ENCODE measurements around the gene ZNF160. TPM values are rescaled to one million over a fixed set of nuclear protein-coding genes. Genes with fewer than 3 reads are reported as not detected.
"Not testable (repeated sequence)": the region's sequence is repeated elsewhere in the genome, so short reads cannot be mapped to it uniquely, and the experiment has no call there.

Gene ZNF160
- total RNA-seq, 1 donor from 2014 or later: 65.1 TPM

DNA sequence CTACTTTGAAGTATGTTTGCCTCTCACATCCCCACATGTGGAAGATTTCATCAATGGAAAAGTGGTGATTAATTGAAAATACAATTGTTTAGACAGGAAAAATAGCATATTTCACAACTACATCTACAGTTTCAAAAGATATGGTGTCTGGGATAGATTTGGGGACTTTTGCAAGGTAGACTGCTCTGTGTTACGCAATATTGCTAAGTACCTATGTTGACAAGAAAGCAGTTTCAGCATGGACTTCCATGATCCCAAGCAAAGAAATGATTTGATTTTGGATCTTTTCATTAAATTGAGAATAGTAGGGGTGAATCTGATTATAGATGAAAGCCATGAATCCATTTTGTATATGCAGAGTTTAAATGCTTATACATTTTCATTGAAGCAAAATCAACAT is 10.5 kb downstream of the ZNF160 start:
- DNase-seq (ENCODE audit: low spot score): no peak

DNA sequence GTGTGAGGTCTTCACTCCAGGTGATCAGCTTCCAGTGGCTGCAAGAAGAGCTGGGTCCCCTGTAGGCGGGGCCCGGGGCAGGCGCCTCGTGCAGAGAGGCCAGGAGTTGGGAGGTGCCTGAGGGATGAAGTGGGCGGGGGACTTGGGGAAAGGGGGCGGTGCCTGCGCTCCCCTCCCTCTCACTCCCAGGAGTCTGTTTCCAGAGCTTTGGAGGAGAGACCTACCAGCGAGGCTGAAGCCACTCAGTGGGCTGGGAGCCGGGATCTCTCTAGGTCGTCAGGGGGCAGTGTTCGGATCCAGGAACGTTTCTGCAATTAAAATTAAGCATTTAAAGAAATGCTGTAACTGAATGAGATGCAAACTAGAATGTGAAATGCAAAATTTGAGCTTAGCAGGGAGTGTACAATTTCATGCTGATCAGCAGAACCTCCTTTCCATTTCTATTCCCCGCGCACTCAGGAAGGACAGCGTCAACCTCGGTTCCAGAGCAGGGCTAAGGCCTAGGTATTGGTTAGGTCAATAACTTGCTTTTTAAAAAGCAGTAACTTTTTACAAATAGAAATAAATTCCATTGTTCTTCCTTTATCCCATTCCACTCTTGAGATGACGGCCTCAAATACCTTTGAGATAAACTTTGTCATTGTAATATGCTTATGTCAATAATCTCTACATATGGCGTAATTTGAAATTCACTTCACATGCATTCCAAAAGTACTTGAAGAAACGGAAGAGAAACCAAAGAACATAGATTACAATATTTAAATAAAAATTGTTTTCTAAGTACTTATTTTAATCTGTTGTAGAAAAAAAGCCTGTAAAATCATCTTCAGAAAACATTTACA is 11.6 kb downstream of the ZNF160 start:
- DNase-seq (ENCODE audit: low spot score): no peak

DNA sequence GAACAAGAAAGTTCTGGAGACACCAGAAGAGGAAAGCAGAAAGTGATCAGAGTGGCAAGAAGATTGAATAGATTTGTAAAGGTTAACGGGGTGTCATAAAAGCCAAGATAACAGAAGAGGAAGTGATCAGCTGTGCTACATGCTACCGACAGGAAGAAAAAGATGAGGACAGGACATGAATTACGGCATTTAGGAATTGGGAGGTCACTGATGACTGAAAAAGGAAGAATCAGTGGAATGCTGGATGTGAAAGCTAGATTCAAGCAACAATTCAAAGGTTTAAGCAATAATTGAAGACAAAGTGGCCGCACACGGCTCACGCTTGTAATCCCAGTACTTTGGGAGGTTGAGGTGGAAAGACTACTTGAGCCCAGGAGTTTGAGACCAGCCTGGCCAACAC is 15.1 kb downstream of the ZNF160 start:
- DNase-seq (ENCODE audit: low spot score): no peak

DNA sequence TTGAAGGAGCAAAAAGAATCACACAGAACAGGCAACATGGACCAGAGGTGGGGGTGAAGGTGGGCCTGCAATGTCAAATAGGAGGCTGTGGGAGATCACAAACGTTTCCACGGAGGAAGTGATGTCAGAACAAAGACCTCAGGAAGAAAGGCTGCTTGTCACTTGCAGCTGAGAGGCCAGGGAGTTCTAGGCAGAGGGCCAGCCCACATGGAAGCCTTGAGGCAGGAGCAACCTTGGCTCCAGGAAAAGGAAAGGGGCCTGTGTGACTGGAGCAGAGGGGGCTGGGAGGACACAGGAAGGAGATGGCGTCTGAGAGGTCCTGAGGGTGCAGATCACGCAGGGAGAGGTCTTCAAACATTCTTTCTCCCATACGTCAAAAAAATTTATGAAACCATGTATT is 16.3 kb downstream of the ZNF160 start:
- DNase-seq (ENCODE audit: low spot score): no peak

DNA sequence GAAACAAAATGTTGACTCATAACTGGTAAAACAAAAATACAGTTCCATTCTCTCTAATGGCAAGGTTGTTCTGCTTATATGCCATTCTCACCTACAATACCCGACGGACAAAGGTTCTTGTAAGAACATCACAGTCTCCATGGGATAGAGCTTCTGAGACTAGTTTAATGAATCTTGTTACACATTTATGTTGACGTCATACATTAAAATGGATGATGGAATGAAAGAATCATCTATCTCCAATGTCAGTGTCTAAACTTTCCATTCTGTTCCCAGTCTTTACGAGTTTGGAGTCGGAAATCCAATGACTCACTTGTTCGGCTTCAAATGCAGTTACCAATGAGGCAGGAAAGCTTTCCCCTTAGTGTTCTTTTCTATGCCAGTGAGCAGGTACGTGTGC is 17.7 kb downstream of the ZNF160 start:
- DNase-seq (ENCODE audit: low spot score): no peak

DNA sequence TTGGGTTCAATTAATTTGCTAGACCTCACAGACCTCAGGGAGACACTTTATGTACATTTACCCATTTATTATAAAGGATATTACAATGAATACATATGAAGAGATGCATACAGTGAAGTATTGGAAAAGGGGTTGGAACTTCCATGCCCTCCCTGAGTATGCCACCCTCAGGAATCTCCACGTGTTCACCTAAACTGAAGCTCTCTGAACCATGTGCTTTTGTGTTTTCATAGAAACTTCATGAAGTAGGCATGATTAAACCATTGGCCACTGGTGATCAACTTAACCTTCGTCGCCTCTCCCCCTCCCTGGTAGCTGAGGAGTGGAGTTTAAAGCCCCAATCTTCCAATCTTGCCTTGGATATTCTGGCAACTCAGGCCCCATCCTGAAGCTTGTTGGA is 20.3 kb downstream of the ZNF160 start:
- DNase-seq (ENCODE audit: low spot score): no peak

DNA sequence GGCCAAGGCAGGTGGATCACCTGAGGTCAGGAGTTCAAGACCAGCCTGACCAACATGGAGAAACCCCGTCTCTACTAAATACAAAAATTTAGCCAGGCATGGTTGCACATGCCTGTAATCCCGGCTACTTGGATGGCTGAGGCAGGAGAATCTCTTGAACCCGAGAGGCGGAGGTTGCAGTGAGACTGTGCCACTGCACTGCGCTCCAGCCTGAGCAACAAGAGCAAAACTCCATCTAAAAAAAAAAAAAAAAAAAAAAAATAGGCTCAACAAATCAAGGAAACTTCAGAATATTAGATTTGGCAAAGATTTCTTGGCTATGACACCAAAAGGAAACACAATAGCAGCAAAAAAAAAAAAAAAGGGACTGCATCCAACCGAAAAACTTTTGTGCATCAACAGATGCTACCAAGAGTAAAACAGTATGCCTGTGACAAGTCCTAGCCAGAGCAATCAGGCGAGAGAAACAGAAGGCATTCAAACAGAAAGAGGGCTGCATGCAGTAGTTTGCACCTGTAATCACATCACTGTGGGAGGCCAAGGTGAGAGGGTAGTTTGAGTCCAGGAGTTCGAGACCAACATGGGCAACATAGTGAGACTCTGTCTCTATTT is 23.8 kb downstream of the ZNF160 start:
- DNase-seq (ENCODE audit: low spot score): no peak

DNA sequence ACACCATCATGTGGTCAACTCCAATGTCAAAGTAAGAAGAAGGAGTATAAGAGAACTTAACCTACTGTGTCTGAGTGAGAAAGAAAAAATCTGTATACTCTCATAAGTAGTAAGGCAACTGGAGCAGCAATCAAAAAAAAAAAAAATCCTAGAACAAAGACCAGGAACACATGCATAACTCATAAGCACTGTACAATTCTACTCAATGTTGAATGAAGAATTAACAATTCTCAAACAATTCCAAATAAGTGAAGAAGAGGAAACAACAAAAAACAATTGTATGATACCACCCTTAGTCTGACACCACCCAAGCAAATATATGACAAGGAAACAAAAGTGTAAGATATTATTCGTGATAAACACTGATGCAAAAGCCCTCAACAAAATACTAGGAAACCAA is 24.6 kb downstream of the ZNF160 start:
- DNase-seq (ENCODE audit: low spot score): no peak

DNA sequence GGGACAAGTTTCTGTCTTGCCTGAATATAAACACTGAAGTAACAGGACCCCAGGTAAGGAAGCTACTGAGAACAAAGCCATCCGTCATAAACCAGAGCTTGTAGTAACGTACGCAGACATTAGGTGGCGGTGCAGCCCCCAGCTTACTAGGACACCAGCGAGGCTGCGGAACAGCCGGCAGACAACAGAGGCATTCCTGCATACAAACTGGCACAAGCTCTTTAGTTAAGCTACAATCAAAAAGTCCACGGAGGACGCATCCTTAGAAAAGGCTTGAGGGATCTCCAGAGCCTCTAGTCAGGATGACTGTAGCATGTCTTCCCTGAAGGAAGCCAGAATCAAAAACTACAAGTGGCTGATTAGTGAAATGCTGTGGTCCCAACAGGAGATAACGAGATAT is 26.2 kb downstream of the ZNF160 start:
- DNase-seq (ENCODE audit: low spot score): no peak

DNA sequence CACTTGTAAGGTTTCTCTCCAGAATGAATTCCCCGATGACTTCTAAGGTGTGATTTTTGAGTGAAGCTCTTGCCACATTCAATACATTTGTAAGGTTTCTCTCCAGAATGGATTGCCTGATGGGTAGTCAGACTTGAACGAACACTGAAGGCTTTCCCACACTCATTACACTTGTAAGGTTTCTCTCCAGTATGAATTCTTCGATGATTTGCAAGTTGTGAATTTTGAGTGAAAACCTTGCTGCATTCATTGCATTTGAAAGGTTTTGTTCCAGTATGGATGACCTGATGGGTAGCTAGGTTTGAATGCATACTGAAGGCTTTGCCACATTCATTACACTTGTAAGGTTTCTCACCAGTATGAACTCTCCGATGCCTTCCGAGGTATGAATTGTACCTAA is 34.4 kb downstream of the ZNF160 start:
- DNase-seq (ENCODE audit: low spot score): no peak

DNA sequence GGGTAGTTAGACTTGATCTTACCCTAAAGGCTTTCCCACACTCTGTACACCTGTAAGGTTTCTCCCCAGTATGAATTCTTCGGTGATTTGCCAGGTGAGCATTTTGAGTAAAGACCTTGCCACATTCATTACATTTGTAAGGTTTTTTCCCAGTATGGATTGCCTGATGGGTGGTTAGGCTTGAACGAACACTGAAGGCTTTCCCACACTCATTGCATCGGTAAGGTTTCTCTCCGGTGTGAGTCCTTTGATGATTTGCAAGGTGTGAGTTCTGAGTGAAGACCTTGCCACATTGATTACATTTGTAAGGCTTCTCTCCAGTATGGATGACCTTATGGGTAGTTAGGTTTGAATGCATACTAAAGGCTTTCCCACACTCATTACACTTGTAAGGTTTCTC is 35.0 kb downstream of the ZNF160 start:
- no peak for DNase-seq (ENCODE audit: low spot score)

DNA sequence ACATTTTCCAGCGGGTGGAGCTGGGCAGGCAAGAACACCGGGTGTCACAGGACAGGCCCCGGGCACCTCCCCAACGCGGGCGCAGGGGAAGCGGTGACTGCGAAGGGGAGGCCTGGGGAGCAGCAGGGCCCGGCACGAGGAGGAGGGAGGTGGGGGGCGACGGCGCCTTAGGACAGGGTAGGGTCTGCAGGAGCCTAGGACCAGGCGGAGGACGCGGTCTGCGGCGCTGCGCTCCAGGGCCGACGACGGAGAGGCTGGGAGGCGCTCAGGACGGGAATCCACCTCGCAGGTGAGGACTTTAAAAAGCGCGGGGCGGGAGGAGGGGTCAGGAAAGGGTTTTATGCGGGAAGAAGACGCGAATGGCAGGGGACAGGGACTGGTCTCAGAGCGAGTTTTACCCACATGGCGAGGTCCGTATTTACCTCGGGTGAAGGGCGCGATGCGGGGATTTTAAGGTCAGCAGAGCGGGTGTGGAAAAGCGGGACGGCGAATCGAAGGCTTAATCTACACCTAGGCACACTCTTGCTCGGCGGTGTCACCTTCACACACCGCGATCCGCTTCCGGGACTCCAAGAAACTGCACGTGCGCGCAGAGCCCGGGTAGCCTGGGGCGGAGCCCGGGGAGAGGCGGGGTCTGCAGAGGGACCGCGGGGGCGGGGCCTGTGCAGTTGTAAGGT is 45.2 kb downstream of the ZNF160 start:
- peak; percentile 53 for DNase-seq (ENCODE audit: low spot score)

DNA sequence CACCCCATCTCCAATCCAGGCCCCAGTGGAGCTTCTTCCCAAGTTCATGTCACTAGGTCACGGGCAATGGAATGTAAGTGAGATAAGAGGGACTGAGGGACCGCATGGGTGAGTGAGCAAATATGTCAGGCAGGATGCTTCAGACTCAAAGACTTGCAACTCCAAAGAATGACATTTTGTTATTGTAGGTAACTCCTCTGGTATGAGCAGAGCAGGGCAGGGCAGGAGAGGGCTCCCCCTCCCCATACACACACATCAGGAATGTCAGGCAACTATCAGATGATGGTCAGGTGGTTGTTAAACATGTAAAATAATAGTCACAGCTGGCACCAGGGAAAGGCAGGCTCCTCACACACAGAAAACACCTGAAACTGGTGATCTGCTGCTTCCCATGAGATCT is 48.1 kb downstream of the ZNF160 start:
- no peak for DNase-seq (ENCODE audit: low spot score)

DNA sequence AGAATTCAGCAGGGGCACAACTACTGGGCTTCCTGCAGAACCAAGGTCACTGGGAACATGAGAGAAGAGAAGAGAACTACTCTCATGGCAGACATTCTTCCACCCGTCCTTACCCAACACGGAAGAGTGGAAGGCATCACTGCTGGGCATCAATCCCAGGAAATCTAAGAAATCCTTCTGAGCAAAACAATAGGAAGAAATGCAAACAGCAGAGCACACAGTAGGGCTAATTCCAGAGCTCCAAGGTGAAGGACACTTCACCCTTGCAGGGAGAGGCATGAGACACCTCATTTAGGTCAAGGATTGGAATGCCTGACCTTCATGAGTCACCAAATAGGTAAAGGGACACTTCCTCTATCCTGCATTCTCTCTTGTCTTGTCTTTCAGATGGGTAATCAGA is 55.8 kb downstream of the ZNF160 start:
- no peak for DNase-seq (ENCODE audit: low spot score)

DNA sequence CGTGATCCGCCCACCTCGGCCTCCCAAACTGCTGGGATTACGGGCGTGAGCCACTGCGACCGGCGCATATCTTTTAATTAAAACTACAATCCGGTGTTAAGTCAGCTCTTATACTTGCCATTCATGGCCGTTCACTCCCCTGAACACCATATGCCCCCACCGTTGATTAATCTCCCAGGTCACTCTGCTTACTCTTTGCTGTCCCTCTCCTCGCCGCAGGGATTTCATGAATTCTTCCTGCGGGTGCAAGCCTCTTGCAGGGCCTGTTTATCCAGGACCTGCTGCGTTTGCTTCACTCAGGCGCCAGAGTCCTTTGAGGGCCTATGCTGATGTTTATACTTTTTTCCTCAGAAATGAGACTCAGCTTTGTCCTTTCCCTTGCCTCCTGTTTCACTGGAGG is 57.7 kb downstream of the ZNF160 start:
- no peak for DNase-seq (ENCODE audit: low spot score)

DNA sequence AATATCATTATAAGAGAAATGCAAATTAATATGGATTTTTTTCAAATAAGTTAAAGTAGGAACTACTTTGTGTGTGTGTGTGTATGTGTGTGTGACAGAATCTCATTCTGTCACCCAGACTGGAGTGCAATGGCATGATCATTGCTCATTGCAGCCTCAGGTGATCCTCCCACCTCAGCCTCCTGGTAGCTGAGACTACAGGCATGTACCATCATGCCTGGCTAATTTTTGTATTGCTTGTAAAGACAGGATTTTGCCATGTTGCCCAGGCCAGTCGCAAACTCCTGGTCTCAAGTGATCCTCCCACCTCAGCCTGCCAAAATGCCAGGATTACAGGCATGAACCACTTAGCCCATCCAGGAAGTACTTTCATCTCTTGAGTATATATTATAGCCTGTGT is 61.9 kb downstream of the ZNF160 start:
- DNase-seq (ENCODE audit: low spot score): no peak

DNA sequence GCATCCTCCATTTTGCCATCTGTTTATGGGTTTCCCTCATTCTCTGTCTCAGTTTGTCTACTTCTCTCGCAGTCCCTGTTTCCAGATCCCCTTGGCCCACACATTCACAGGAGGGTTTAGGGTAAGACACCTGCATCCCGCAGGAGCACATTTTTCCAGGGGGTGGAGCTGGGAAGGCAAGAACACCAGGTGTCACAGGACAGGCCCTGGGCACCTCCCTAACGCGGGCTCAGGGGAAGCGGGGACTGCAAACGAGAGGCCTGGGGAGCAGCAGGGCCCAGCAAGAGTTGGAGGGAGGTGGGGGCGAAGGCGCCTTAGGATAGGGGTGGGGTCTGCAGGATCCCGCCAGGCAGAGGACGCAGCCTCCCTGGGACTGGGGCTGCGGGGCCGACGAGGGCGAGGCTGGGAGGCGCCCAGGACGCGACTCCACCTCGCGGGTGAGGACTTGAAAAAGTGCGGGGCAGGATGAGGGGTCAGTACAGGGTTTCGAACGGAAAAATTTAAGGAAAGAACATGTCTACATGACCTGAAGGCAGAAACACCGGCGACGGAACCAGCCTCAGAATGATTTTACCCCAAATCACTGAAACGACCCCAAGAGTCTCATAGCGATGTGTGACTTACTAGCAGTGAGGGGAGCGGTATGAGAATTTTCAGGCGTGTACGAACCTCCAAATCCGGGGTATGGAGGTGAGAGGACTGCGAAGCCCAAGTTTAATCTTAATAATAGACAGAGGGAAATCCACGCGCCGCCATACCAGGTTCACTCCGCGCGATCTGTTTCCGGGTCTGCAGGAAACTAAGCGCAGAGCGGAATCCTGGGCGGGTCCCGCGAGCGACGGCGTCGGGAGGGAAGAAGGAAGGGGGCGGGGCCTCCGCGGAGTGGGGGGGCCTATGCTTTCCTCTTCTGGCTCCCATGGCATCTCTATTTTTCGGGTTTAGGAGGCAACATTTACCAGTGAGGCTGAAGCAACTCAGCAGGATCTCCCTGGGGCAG is 65.8 kb downstream of the ZNF160 start:
- peak; percentile 78 for DNase-seq (ENCODE audit: low spot score)

DNA sequence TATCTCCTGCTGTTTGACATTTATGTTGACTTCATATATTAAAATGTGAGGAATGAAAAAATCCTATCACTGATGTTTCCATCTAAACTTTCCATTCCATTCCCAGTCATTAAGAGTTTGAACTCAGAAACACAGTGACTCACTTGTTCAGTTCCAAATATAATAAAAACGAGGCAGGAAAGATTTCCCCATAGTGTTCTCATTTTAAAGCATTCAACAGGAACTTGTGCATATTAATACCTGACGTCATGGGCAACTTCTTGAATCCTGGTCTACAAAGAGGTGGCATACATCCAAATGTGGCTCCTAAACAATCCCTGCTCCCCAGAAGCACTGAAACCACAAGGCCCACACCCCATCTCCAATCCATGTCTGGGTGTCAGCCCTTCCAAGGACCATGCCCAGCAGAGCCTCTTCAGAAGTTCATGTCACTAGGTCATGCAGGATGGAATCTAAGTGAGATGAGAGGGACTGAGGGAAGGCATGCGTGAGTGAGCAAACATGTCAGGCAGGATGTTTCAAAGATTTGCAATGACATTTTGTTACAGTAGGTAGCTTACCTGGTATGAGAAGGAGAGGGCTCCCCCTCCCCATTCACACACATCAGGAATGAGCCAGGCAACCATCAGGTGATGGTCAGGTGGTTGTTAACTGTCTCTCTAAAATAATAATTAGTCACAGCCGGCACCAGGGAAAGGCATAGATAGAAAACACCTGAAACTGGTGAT is 68.1 kb downstream of the ZNF160 start:
- no peak for DNase-seq (ENCODE audit: low spot score)

DNA sequence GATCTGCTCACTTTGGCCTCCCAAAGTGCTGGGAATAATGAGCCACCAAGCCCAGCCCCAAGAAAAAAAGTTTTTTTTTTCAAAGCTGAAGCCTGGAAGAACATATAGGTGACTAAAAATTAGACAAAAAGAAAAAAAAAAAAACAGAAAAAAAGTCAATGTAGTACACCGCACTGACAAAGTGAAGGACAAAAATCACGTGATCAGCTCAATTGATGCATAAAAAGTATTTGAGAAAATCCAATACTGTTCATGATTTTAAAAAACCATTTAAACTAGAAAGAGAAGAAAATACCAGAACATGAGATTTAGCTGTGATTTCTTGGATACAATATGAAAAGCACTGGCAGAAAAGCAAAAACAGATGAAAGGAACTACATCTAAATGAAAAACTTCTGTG is 69.2 kb downstream of the ZNF160 start:
- no peak for DNase-seq (ENCODE audit: low spot score)

DNA sequence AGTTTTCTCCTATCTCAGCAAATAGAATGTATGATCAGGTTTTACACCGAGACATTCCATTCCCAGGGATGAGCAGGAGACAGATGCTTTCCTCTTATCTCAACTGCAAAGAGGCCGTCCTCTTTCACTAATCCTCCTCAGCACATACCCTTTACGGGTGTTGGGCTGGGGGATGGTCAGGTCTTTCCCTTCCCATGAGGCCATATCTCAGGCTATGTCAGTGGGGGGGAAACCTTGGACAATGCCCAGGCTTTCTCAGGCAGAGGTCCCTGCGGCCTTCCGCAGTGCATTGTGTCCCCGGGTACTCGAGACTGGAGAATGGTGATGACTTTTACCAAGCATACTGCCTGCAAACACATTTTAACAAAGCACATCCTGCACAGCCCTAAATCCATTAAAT is 74.9 kb downstream of the ZNF160 start:
- DNase-seq (ENCODE audit: low spot score): not testable (repeated sequence)

DNA sequence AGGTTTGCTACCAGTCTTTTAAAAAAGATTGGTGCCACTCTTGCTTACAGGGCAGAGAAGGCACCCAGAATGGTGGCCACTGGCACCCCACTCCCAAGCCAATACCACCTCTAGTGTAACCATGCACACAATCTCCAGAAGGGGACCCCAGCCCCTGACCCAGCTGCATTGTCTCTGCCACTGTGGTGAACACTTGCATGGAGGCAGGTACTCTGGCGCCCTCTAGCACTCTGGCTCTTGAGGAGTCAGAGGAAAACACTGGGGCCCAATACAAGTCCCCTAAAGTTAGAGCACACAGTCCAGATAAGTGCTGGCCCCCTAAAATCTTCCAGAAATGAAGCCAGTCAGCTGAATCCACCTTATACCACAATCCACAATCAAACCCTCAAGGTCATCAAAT is 83.5 kb downstream of the ZNF160 start:
- no peak for DNase-seq (ENCODE audit: low spot score)

Data from ureter (tissue), 1 donor.